IMR-90 (cell line): ENCODE data around the gene WDTC1. TPM values are rescaled to one million over a fixed set of nuclear protein-coding genes. Genes with fewer than 3 reads are reported as not detected.

Experiments
- ATAC-seq: fragments of 200-7000 bp; cut with Tn5 transposase; 2 replicates; pipeline ENCODE4 v1.9.1; 2020; ENCODE audit warnings: low read depth, mild to moderate bottlenecking, moderate library complexity
- BruUV-seq: library from RNA; stranded (reverse); fragments of 400-500 nt; replicated peaks from 2 replicates; lab custom pipeline; 2021; lab: Mats Ljungman, UMichigan
- CTCF ChIA-PET: fragments of 300-600 bp; formaldehyde crosslinking; extraction: SDS; loops from one replicate; lab custom pipeline; 2021; ENCODE audit warnings: antibody characterized with exemption; lab: Yijun Ruan, JAX
- POLR2A ChIA-PET: fragments of 300-600 bp; sonication (Branson Sonifier 250); formaldehyde crosslinking; loops from one replicate; lab custom pipeline; 2022; ENCODE audit warnings: antibody characterized with exemption; ENCODE audit not compliant: unreplicated experiment; lab: Charles Lee
- DNase-seq: peaks from one replicate; pipeline ENCODE4 v3.0.0; 2013
- H2AFZ ChIP-seq: replicated peaks from 2 replicates; pipeline ENCODE3; 2013; ENCODE audit warnings: low read length, mild to moderate bottlenecking; ENCODE audit not compliant: poor library complexity
- H2AK5ac ChIP-seq: 2 replicates; pipeline ENCODE4 v1.6.1; 2013; ENCODE audit warnings: low read depth, low read length, inconsistent platforms
- H2AK9ac ChIP-seq: replicated peaks from 2 replicates; pipeline ENCODE3; 2013; ENCODE audit warnings: mild to moderate bottlenecking, low read depth, low read length, moderate library complexity; ENCODE audit not compliant: poor library complexity
- H2BK120ac ChIP-seq: 2 replicates; pipeline ENCODE4 v1.6.1; 2013; ENCODE audit warnings: low read depth, low read length, inconsistent platforms
- H2BK15ac ChIP-seq: 3 replicates; pipeline ENCODE4 v1.6.1; 2013; ENCODE audit warnings: low read depth, low read length, inconsistent platforms
- H2BK20ac ChIP-seq: 2 replicates; pipeline ENCODE4 v1.6.1; 2013; ENCODE audit warnings: low read depth, mild to moderate bottlenecking, inconsistent platforms, low read length, moderate library complexity
- H2BK5ac ChIP-seq: 2 replicates; pipeline ENCODE4 v1.6.1; 2013; ENCODE audit warnings: mild to moderate bottlenecking, low read depth, low read length, inconsistent platforms; ENCODE audit not compliant: poor library complexity, severe bottlenecking
- H3K14ac ChIP-seq: replicated peaks from 2 replicates; pipeline ENCODE4 v1.6.1; 2013; ENCODE audit warnings: low read depth, low read length, inconsistent platforms
- H3K18ac ChIP-seq: 2 replicates; pipeline ENCODE4 v1.6.1; 2013; ENCODE audit warnings: low read depth, low read length, control low read depth
- H3K23ac ChIP-seq: 2 replicates; pipeline ENCODE4 v1.6.1; 2013; ENCODE audit warnings: low read depth, low read length, inconsistent platforms
- H3K27ac ChIP-seq: 2 replicates; pipeline ENCODE4 v1.5.1; 2013; ENCODE audit warnings: mild to moderate bottlenecking, control low read depth, low read length; ENCODE audit not compliant: insufficient read depth
- H3K27me3 ChIP-seq: 2 replicates; pipeline ENCODE4 v1.6.1; 2013; ENCODE audit warnings: low read length; ENCODE audit not compliant: control insufficient read depth, insufficient read depth
- H3K36me3 ChIP-seq: 2 replicates; pipeline ENCODE4 v1.6.1; 2013; ENCODE audit warnings: low read length, mixed read lengths; ENCODE audit not compliant: control insufficient read depth, insufficient read depth
- H3K4ac ChIP-seq: 2 replicates; pipeline ENCODE4 v1.6.1; 2013; ENCODE audit warnings: low read depth, low read length, inconsistent platforms
- H3K4me1 ChIP-seq: 2 replicates; pipeline ENCODE4 v1.6.1; 2013; ENCODE audit warnings: low read length, mixed read lengths; ENCODE audit not compliant: control insufficient read depth, insufficient read depth
- H3K4me2 ChIP-seq: 2 replicates; pipeline ENCODE4 v1.6.1; 2013; ENCODE audit warnings: low read depth, mild to moderate bottlenecking, control low read depth, low read length, moderate library complexity
- H3K4me3 ChIP-seq: 2 replicates; pipeline ENCODE4 v1.5.1; 2013; ENCODE audit warnings: low read depth, mild to moderate bottlenecking, control low read depth, low read length, moderate library complexity; ENCODE audit not compliant: insufficient read depth
- H3K56ac ChIP-seq: 2 replicates; pipeline ENCODE4 v1.6.1; 2013; ENCODE audit warnings: low read length, inconsistent platforms; ENCODE audit not compliant: insufficient read depth; ENCODE audit errors: extremely low read depth
- H3K79me1 ChIP-seq, 2 experiments: 2 replicates each; pipeline ENCODE4 v1.6.1; 2013; ENCODE audit warnings: low read length in 2 of 2, inconsistent platforms in 1 of 2, low read depth in 1 of 2
- H3K9ac ChIP-seq: 2 replicates; pipeline ENCODE4 v1.6.1; 2013; ENCODE audit warnings: low read depth, low read length, control low read depth
- H3K9me1 ChIP-seq: 2 replicates; pipeline ENCODE4 v1.6.1; 2013; ENCODE audit warnings: low read length, inconsistent platforms; ENCODE audit not compliant: insufficient read depth
- H3K9me3 ChIP-seq: 2 replicates; pipeline ENCODE4 v1.6.1; 2013; ENCODE audit warnings: low read length; ENCODE audit not compliant: control insufficient read depth, insufficient read depth
- H4K20me1 ChIP-seq: 2 replicates; pipeline ENCODE4 v1.6.1; 2013; ENCODE audit warnings: low read length, inconsistent platforms; ENCODE audit not compliant: insufficient read depth
- H4K5ac ChIP-seq: 2 replicates; pipeline ENCODE4 v1.6.1; 2013; ENCODE audit warnings: mild to moderate bottlenecking, low read depth, low read length, control low read depth
- H4K8ac ChIP-seq, 2 experiments: 2 replicates each; pipeline ENCODE4 v1.6.1; 2013; ENCODE audit warnings: low read depth in 2 of 2, low read length in 2 of 2, control low read depth in 1 of 2, inconsistent platforms in 1 of 2
- H4K91ac ChIP-seq: 2 replicates; pipeline ENCODE4 v1.6.1; 2013; ENCODE audit warnings: low read depth, low read length, inconsistent platforms; ENCODE audit not compliant: insufficient read depth
- BHLHE40 ChIP-seq: fragments of 150-350 bp; IDR thresholded peaks from 2 replicates; pipeline ENCODE4 v1.6.1; 2016; ENCODE audit warnings: mild to moderate bottlenecking, low read depth, low read length
- CEBPB ChIP-seq: IDR thresholded peaks from 2 replicates; pipeline ENCODE4 v1.6.1; 2012; ENCODE audit warnings: low read depth, low read length, improper control_type of control experiment
- CHD1 ChIP-seq: IDR thresholded peaks from 2 replicates; pipeline ENCODE4 v1.6.1; 2012; ENCODE audit warnings: low read depth, low read length, improper control_type of control experiment
- MAFK ChIP-seq: IDR thresholded peaks from 2 replicates; pipeline ENCODE4 v1.6.1; 2012; ENCODE audit warnings: low read depth, low read length, improper control_type of control experiment
- NFE2L2 ChIP-seq: fragments of 150-350 bp; IDR thresholded peaks from 2 replicates; pipeline ENCODE4 v1.6.1; 2016; ENCODE audit warnings: low read depth, mild to moderate bottlenecking, low read length
- POLR2A ChIP-seq: IDR thresholded peaks from 2 replicates; pipeline ENCODE4 v1.6.1; 2012; ENCODE audit warnings: mild to moderate bottlenecking, low read depth, low read length
- RAD21 ChIP-seq: IDR thresholded peaks from 2 replicates; pipeline ENCODE4 v1.6.1; 2012; ENCODE audit warnings: low read length, improper control_type of control experiment
- SMC3 ChIP-seq: fragments of 150-350 bp; IDR thresholded peaks from 2 replicates; pipeline ENCODE4 v1.6.1; 2016; ENCODE audit warnings: low read depth, mild to moderate bottlenecking, antibody characterized with exemption, low read length, moderate library complexity
- WGBS, 2 experiments: methylation state at CpG; one replicate each; pipeline versions ENCODE4 v1.1.5 to v1.1.7; 2013; ENCODE audit warnings: missing lambda C conversion rate in 2 of 2; ENCODE audit not compliant: insufficient read length in 1 of 2; ENCODE audit errors: extremely low coverage in 2 of 2; 5-methylcytosine and 5-hydroxymethylcytosine counted together
- dilution Hi-C: fragments of 300-500 bp; cut with HindIII; formaldehyde crosslinking; loops from one replicate; pipeline ENCODE4 v1.14.3; 2018; ENCODE audit warnings: low sequenced_read_pairs; ENCODE audit not compliant: unreplicated experiment
- in situ Hi-C: fragments of 300-500 bp; cut with MboI; formaldehyde crosslinking; loops from 3 replicates; pipeline ENCODE4 v1.14.3; 2019; ENCODE audit warnings: low sequenced_read_pairs, inconsistent platforms, mixed read lengths
- intact Hi-C: fragments of 100-400 bp; cut with micrococcal nuclease; formaldehyde crosslinking; loops from 2 replicates; pipeline ENCODE4 v1.10.0; 2022
- polyA plus RNA-seq, 3 experiments: library from polyadenylated mRNA; depleted of rRNA; stranded (reverse); fragments of >200 nt; gene quantifications; 2 replicates each; pipeline ENCODE4 v1.2.3, GENCODE V29; 2012; ENCODE audit warnings: low replicate concordance in 1 of 3
- total RNA-seq: library from RNA; depleted of rRNA; stranded (reverse); fragments of >200 nt; gene quantifications from 2 replicates; pipeline ENCODE4 v1.2.3, GENCODE V29; 2012
- TF ChIP-seq, protein P1 (sequence below): fragments of 150-350 bp; IDR thresholded peaks from 2 replicates; pipeline ENCODE4 v1.6.1; 2017; ENCODE audit warnings: mild to moderate bottlenecking, antibody characterized with exemption, low read length, low read depth
- TF ChIP-seq, protein P2 (sequence below): fragments of 150-350 bp; IDR thresholded peaks from 2 replicates; pipeline ENCODE4 v1.6.1; 2016; ENCODE audit warnings: low read depth, mild to moderate bottlenecking, low read length, moderate library complexity, borderline replicate concordance

The WDTC1 gene
- total and polyA plus RNA-seq, 2 of the 4 experiments (the other 2 are of a cell fraction), result 9.9 to 15.2 TPM

DNA sequence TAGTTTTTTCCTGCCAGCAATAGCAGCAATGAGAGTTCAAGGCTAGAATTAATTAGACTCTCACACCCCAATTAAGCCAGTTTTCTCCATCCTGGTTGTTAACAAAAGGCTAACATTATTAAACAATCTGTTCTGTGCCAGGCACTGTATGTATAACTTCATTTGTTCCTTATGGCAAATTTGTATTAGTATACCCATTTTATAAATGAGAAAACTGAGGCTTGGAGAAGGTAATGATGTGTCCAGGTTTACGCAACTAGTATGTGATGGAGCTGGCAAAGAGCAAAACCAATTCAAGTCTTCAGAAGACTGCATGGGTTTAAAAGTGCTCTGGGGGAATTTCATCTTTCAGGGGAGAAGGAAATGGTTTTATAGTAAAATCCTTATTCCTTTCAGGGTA, 41.2 kb upstream of the WDTC1 start:
- no peak for DNase-seq
- H3K4me3 ChIP-seq, result no peak overlapping the region
- no TSS peak for BruUV-seq
- H3K27me3 ChIP-seq, result peaks cover 5% of the 10 kb centered on the region; the same call in 1 of the 2 replicates
- no peak overlapping the region for H4K5ac ChIP-seq
- no peak overlapping the region for H4K8ac ChIP-seq
- no peak overlapping the region for H2BK15ac ChIP-seq
- H2AFZ ChIP-seq, result no peak overlapping the region
- H3K4me1 ChIP-seq, result peaks cover 2% of the 10 kb centered on the region; the same call in 1 of the 2 replicates
- H3K9me3 ChIP-seq, result no peaks in the 10 kb centered on the region
- no peak overlapping the region for H2AK5ac ChIP-seq
- intact Hi-C loops (loop anchor here (10.0 kb wide), 2 partner anchors 148 to 202 kb away; partner anchors contain the start of gene GPR3), in situ Hi-C loops (no loop called here), dilution Hi-C loops (no loop called here)
- H2BK20ac ChIP-seq, result no peak overlapping the region
- H2BK5ac ChIP-seq, result no peak overlapping the region
- H3K27ac ChIP-seq, result no peak overlapping the region
- H3K79me1 ChIP-seq, result no peaks in the 10 kb centered on the region
- H3K9me1 ChIP-seq, result no peaks in the 10 kb centered on the region
- no peaks in the 10 kb centered on the region for H4K20me1 ChIP-seq
- WGBS, 2 experiments, result no CpG with 5 or more reads among the region's 1 CpG
- ATAC-seq, result no peak
- no peak overlapping the region for H3K14ac ChIP-seq
- TF ChIP-seq CEBPB (no peak), MAFK (no peak), SMC3 (no peak), CHD1 (no peak), RAD21 (no peak), NFE2L2 (no peak), POLR2A (no peak), BHLHE40 (no peak)
- TF ChIP-seq, protein P1, sequence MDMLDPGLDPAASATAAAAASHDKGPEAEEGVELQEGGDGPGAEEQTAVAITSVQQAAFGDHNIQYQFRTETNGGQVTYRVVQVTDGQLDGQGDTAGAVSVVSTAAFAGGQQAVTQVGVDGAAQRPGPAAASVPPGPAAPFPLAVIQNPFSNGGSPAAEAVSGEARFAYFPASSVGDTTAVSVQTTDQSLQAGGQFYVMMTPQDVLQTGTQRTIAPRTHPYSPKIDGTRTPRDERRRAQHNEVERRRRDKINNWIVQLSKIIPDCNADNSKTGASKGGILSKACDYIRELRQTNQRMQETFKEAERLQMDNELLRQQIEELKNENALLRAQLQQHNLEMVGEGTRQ, result no peak
- TF ChIP-seq, protein P2, sequence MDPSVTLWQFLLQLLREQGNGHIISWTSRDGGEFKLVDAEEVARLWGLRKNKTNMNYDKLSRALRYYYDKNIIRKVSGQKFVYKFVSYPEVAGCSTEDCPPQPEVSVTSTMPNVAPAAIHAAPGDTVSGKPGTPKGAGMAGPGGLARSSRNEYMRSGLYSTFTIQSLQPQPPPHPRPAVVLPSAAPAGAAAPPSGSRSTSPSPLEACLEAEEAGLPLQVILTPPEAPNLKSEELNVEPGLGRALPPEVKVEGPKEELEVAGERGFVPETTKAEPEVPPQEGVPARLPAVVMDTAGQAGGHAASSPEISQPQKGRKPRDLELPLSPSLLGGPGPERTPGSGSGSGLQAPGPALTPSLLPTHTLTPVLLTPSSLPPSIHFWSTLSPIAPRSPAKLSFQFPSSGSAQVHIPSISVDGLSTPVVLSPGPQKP, result no peak
- no peak overlapping the region for H4K91ac ChIP-seq
- H3K18ac ChIP-seq, result no peak overlapping the region
- H3K9ac ChIP-seq, result no peak overlapping the region
- H3K23ac ChIP-seq, result no peak overlapping the region
- H2BK120ac ChIP-seq, result no peak overlapping the region
- POLR2A ChIA-PET, result no interaction called here
- no peak overlapping the region for H3K4ac ChIP-seq
- H3K4me2 ChIP-seq, result no peak overlapping the region
- no peak overlapping the region for H2AK9ac ChIP-seq
- H3K36me3 ChIP-seq, result no peaks in the 10 kb centered on the region
- CTCF ChIA-PET, result no interaction called here
- no peak overlapping the region for H3K56ac ChIP-seq
